Ishikawa (cell line): ENCODE measurements around the gene UBE2O.

Source experiments
- CEBPB ChIP-seq: IDR thresholded peaks from 2 replicates; pipeline ENCODE4 v1.6.1; 2012
- CREB1 ChIP-seq: IDR thresholded peaks from 2 replicates; pipeline ENCODE4 v1.6.1; 2012; ENCODE audit warnings: low read depth
- EGR1 ChIP-seq: IDR thresholded peaks from 2 replicates; pipeline ENCODE4 v1.6.1; 2012
- EP300 ChIP-seq: IDR thresholded peaks from 2 replicates; pipeline ENCODE4 v1.6.1; 2012; ENCODE audit warnings: borderline replicate concordance
- FOXM1 ChIP-seq: IDR thresholded peaks from 2 replicates; pipeline ENCODE4 v1.6.1; 2012; ENCODE audit warnings: low read depth, borderline replicate concordance
- NFIC ChIP-seq: IDR thresholded peaks from 2 replicates; pipeline ENCODE4 v1.6.1; 2012
- RAD21 ChIP-seq: IDR thresholded peaks from 2 replicates; pipeline ENCODE4 v1.6.1; 2012; ENCODE audit warnings: low read depth
- TAF1 ChIP-seq: IDR thresholded peaks from 2 replicates; pipeline ENCODE4 v1.6.1; 2012; ENCODE audit warnings: low read depth, mild to moderate bottlenecking
- TCF12 ChIP-seq: IDR thresholded peaks from 2 replicates; pipeline ENCODE4 v1.6.1; 2012; ENCODE audit warnings: low read depth
- TEAD4 ChIP-seq: IDR thresholded peaks from 2 replicates; pipeline ENCODE4 v1.6.1; 2012
- YY1 ChIP-seq: IDR thresholded peaks from 2 replicates; pipeline ENCODE4 v1.6.1; 2012; ENCODE audit warnings: low read depth
- ZBTB7A ChIP-seq: IDR thresholded peaks from 2 replicates; pipeline ENCODE4 v1.6.1; 2012; ENCODE audit warnings: low read depth
- TF ChIP-seq, protein P1 (sequence below): IDR thresholded peaks from 2 replicates; pipeline ENCODE4 v1.6.1; 2012
- TF ChIP-seq, protein P2 (sequence below): IDR thresholded peaks from 2 replicates; pipeline ENCODE4 v1.6.1; 2012; ENCODE audit warnings: low read depth, mild to moderate bottlenecking
- TF ChIP-seq, protein P3 (sequence below): IDR thresholded peaks from 2 replicates; pipeline ENCODE4 v1.6.1; 2012

The UBE2O gene

GRCh38 chr17:76476736-76477135, 23.8 kb upstream of the UBE2O start:
- TF ChIP-seq TEAD4 (no peak), RAD21 (no peak), FOXM1 (no peak), EP300 (no peak), YY1 (no peak), NFIC (no peak), CEBPB (no peak), EGR1 (no peak), TCF12 (no peak), ZBTB7A (no peak), CREB1 (no peak), TAF1 (no peak)
- TF ChIP-seq, protein P1, sequence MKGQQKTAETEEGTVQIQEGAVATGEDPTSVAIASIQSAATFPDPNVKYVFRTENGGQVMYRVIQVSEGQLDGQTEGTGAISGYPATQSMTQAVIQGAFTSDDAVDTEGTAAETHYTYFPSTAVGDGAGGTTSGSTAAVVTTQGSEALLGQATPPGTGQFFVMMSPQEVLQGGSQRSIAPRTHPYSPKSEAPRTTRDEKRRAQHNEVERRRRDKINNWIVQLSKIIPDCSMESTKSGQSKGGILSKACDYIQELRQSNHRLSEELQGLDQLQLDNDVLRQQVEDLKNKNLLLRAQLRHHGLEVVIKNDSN, result no peak
- TF ChIP-seq, protein P2, sequence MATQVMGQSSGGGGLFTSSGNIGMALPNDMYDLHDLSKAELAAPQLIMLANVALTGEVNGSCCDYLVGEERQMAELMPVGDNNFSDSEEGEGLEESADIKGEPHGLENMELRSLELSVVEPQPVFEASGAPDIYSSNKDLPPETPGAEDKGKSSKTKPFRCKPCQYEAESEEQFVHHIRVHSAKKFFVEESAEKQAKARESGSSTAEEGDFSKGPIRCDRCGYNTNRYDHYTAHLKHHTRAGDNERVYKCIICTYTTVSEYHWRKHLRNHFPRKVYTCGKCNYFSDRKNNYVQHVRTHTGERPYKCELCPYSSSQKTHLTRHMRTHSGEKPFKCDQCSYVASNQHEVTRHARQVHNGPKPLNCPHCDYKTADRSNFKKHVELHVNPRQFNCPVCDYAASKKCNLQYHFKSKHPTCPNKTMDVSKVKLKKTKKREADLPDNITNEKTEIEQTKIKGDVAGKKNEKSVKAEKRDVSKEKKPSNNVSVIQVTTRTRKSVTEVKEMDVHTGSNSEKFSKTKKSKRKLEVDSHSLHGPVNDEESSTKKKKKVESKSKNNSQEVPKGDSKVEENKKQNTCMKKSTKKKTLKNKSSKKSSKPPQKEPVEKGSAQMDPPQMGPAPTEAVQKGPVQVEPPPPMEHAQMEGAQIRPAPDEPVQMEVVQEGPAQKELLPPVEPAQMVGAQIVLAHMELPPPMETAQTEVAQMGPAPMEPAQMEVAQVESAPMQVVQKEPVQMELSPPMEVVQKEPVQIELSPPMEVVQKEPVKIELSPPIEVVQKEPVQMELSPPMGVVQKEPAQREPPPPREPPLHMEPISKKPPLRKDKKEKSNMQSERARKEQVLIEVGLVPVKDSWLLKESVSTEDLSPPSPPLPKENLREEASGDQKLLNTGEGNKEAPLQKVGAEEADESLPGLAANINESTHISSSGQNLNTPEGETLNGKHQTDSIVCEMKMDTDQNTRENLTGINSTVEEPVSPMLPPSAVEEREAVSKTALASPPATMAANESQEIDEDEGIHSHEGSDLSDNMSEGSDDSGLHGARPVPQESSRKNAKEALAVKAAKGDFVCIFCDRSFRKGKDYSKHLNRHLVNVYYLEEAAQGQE, result no peak
- TF ChIP-seq, protein P3, sequence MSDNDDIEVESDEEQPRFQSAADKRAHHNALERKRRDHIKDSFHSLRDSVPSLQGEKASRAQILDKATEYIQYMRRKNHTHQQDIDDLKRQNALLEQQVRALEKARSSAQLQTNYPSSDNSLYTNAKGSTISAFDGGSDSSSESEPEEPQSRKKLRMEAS, result no peak

DNA sequence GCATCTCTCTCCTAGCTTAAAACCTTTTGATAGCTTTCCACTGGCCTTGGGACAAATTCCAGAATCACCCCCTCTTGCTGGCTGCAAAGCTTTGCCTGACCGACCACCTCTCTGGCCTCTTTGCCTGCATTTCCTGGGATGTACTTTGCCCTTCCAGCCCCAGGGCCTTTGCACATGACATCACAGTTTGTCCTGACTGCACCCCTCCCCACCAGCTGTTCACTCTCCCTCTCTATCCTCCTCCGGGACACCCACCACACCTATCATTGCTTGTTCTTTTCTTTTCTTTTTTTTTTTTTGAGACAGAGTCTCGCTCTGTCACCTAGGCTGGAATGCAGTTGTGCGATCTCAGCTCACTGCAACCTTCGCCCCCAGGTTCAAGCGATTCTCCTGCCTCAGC, 22.4 kb upstream of the UBE2O start:
- TF ChIP-seq, protein P1, result no peak
- TF ChIP-seq, protein P2, result no peak
- TF ChIP-seq CREB1, result no peak
- TF ChIP-seq, protein P3, result no peak
- no peak for TF ChIP-seq NFIC
- TF ChIP-seq RAD21, result no peak
- TF ChIP-seq YY1, result no peak
- TF ChIP-seq TEAD4, result no peak
- no peak for TF ChIP-seq EP300
- TF ChIP-seq TCF12, result no peak
- no peak for TF ChIP-seq CEBPB
- no peak for TF ChIP-seq TAF1
- TF ChIP-seq EGR1, result no peak

DNA sequence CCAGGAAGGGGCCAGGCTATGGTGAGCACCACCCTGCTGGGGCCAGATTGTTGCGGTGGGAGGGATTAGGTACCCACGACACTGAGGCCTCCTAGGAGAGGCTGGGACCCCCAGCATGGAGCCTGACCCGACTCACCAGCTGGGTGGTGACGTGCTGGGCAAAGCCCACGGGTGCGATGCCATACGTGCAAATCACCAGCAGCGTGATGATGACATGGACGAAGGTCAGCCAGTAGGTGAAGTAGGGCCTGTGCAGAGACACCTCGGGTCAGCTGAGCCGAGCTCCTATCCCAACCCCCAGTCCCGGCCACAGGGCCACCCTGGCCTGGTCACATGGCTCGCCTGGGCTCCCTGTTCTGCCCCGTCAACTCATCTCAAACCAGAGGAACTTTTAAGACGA, 21.9 kb upstream of the UBE2O start:
- TF ChIP-seq RAD21 (no peak), ZBTB7A (no peak), CEBPB (no peak), EGR1 (no peak), TEAD4 (no peak), EP300 (no peak), NFIC (no peak), TAF1 (no peak), CREB1 (no peak), FOXM1 (no peak), YY1 (no peak), TCF12 (no peak)
- TF ChIP-seq, protein P3, result no peak
- TF ChIP-seq, protein P1, result no peak
- TF ChIP-seq, protein P2, result no peak

- TF ChIP-seq TAF1 (no peak), EGR1 (no peak), CREB1 (no peak)
Measured at GRCh38 chr17:76474238-76474637, 21.3 kb upstream of the UBE2O start.
